ENCODE data around the gene POT1. TPM values are rescaled to one million over a fixed set of nuclear protein-coding genes. Genes with fewer than 3 reads are reported as not detected.

The POT1 gene
- total RNA-seq, 1 donor from 2014 or later: 28.7 TPM

- Histone ChIP-seq H3K36me3 (no peaks in the 10 kb centered on the region), H3K9me3 (no peaks in the 10 kb centered on the region), H3K4me1 (no peaks in the 10 kb centered on the region), H3K27ac (no peak overlapping the region), H3K27me3 (no peaks in the 10 kb centered on the region), H3K4me3 (no peak overlapping the region)
- intact Hi-C loops (cut with DNase I): no loop called here
- DNase-seq (ENCODE audit: low spot score in 2 of 2): no peak
- no peak for TF ChIP-seq CTCF (IDR thresholded peaks at IDR 0.05)
These were observed 7.4 kb downstream of the POT1 start for GRCh38 chr7:124922200-124922599.

GRCh38 chr7:124919841-124920240 lies 9.8 kb downstream of the POT1 start:
- no peak overlapping the region for H3K27ac ChIP-seq
- H3K4me3 ChIP-seq: no peak overlapping the region
- TF ChIP-seq CTCF (IDR thresholded peaks at IDR 0.05): no peak
- no peak for DNase-seq (ENCODE audit: low spot score in 2 of 2)
- intact Hi-C loops (cut with DNase I): no loop called here
- H3K27me3 ChIP-seq: no peaks in the 10 kb centered on the region
- H3K9me3 ChIP-seq: no peaks in the 10 kb centered on the region
- H3K4me1 ChIP-seq: no peaks in the 10 kb centered on the region
- H3K36me3 ChIP-seq: peaks cover 0 to 5% of the 10 kb centered on the region in 2 donors

GRCh38 chr7:124918662-124919061 lies 11.0 kb downstream of the POT1 start:
- H3K4me3 ChIP-seq: no peak overlapping the region
- no peak overlapping the region for H3K27ac ChIP-seq
- intact Hi-C loops (cut with DNase I): no loop called here
- DNase-seq (ENCODE audit: low spot score in 2 of 2): no peak
- no peak for TF ChIP-seq CTCF (IDR thresholded peaks at IDR 0.05)
- H3K4me1 ChIP-seq: no peaks in the 10 kb centered on the region
- no peaks in the 10 kb centered on the region for H3K9me3 ChIP-seq
- H3K27me3 ChIP-seq: no peaks in the 10 kb centered on the region
- H3K36me3 ChIP-seq: peaks cover 0 to 13% of the 10 kb centered on the region in 2 donors

GRCh38 chr7:124915242-124915641 lies 14.4 kb downstream of the POT1 start:
- H3K4me1 ChIP-seq: no peaks in the 10 kb centered on the region
- no peaks in the 10 kb centered on the region for H3K9me3 ChIP-seq
- TF ChIP-seq CTCF (IDR thresholded peaks at IDR 0.05): no peak
- intact Hi-C loops (cut with DNase I): no loop called here
- no peak for DNase-seq (ENCODE audit: low spot score in 2 of 2)
- peaks cover 0 to 19% of the 10 kb centered on the region in 2 donors for H3K36me3 ChIP-seq
- H3K27me3 ChIP-seq: no peaks in the 10 kb centered on the region
- no peak overlapping the region for H3K27ac ChIP-seq
- no peak overlapping the region for H3K4me3 ChIP-seq

- peaks cover 0 to 19% of the 10 kb centered on the region in 2 donors for H3K36me3 ChIP-seq
- H3K4me3 ChIP-seq: no peak overlapping the region
- DNase-seq (ENCODE audit: low spot score in 2 of 2): no peak
- no peaks in the 10 kb centered on the region for H3K27me3 ChIP-seq
- no peaks in the 10 kb centered on the region for H3K9me3 ChIP-seq
- intact Hi-C loops (cut with DNase I): no loop called here
- H3K27ac ChIP-seq: no peak overlapping the region
- H3K4me1 ChIP-seq: no peaks in the 10 kb centered on the region
- TF ChIP-seq CTCF (IDR thresholded peaks at IDR 0.05): no peak
These were observed 15.3 kb downstream of the POT1 start for GRCh38 chr7:124914298-124914697.

GRCh38 chr7:124912972-124913371 lies 16.7 kb downstream of the POT1 start:
- H3K27ac ChIP-seq: no peak overlapping the region

More at GRCh38 chr7:124912972-124913371, 16.7 kb downstream of the POT1 start:
- no peak for TF ChIP-seq CTCF (IDR thresholded peaks at IDR 0.05)
- H3K4me1 ChIP-seq: no peaks in the 10 kb centered on the region
- H3K27me3 ChIP-seq: no peaks in the 10 kb centered on the region
- H3K36me3 ChIP-seq: peaks cover 0 to 19% of the 10 kb centered on the region in 2 donors
- intact Hi-C loops (cut with DNase I): no loop called here
- no peak for DNase-seq (ENCODE audit: low spot score in 2 of 2)
- no peak overlapping the region for H3K4me3 ChIP-seq
- H3K9me3 ChIP-seq: no peaks in the 10 kb centered on the region
